AG04450 (cell line): Measurements from ENCODE around the gene GPR155. TPM values are rescaled to one million over a fixed set of nuclear protein-coding genes. Genes with fewer than 3 reads are reported as not detected.

Experiments
- CTCF ChIA-PET: fragments of 300-600, 350-600 bp; formaldehyde crosslinking; extraction: SDS; loops from one replicate; lab custom pipeline; 2022; ENCODE audit warnings: antibody characterized with exemption, inconsistent platforms; lab: Charles Lee
- POLR2A ChIA-PET: fragments of 350-600 bp; formaldehyde crosslinking; extraction: SDS; loops from one replicate; lab custom pipeline; 2021; ENCODE audit warnings: antibody characterized with exemption, inconsistent platforms; lab: Yijun Ruan, JAX
- DNase-seq: peaks from one replicate; pipeline ENCODE4 v3.0.0-alpha.2; 2011; ENCODE audit warnings: low read depth, low spot score
- H3K27ac ChIP-seq: one replicate; pipeline ENCODE4 v1.5.1; 2012; ENCODE audit warnings: low read depth, low read length, control low read depth
- H3K27me3 ChIP-seq: one replicate; pipeline ENCODE4 v1.6.0; 2012; ENCODE audit warnings: low read length; ENCODE audit not compliant: control insufficient read depth, insufficient read depth
- H3K4me3 ChIP-seq: 2 replicates; pipeline ENCODE4 v1.5.1; 2011; ENCODE audit warnings: mild to moderate bottlenecking, low read depth, low read length, control low read depth
- H3K9me3 ChIP-seq: 2 replicates; pipeline ENCODE4 v1.5.1; 2012; ENCODE audit warnings: low read length; ENCODE audit not compliant: control insufficient read depth, insufficient read depth
- CTCF ChIP-seq: IDR thresholded peaks from 2 replicates; pipeline ENCODE4 v1.5.1; 2011; ENCODE audit warnings: low read depth, low read length, control low read depth, inconsistent platforms
- polyA plus RNA-seq: library from polyadenylated mRNA; depleted of rRNA; stranded (reverse); fragments of >200 nt; gene quantifications from 2 replicates; pipeline ENCODE4 v1.2.3, GENCODE V29; 2011

GPR155 gene
- polyA plus RNA-seq, 1 experiment, result 5.4 TPM

- Histone ChIP-seq H3K27me3 (peaks cover 7% of the 10 kb centered on the region), H3K27ac (no peak overlapping the region), H3K9me3 (peaks cover 2% of the 10 kb centered on the region), H3K4me3 (no peak overlapping the region)
- POLR2A ChIA-PET, result no interaction called here
- DNase-seq, result no peak
- no peak for TF ChIP-seq CTCF
- CTCF ChIA-PET, result no interaction called here
Observed at GRCh38 chr2:174503161-174503809, 16.5 kb upstream of the GPR155 start.

- DNase-seq, result no peak
- CTCF ChIA-PET, result no interaction called here
- POLR2A ChIA-PET, result interaction anchor here (0.7 kb wide), 1 partner anchor 20 kb away, joined by 3 read pairs; no protein-coding TSS in a partner anchor
- Histone ChIP-seq H3K27ac (no peak overlapping the region), H3K27me3 (peaks cover 7% of the 10 kb centered on the region), H3K4me3 (no peak overlapping the region), H3K9me3 (no peaks in the 10 kb centered on the region; the same call in 1 of the 2 replicates)
- no peak for TF ChIP-seq CTCF
Observed at GRCh38 chr2:174499371-174499770, 12.5 kb upstream of the GPR155 start.

GRCh38 chr2:174495365-174496012 is 8.7 kb upstream of the GPR155 start:
- Histone ChIP-seq H3K27ac (no peak overlapping the region), H3K4me3 (no peak overlapping the region), H3K27me3 (peaks cover 3% of the 10 kb centered on the region), H3K9me3 (no peaks in the 10 kb centered on the region; the same call in 1 of the 2 replicates)
- CTCF ChIA-PET, result interaction anchor here (1.3 kb wide), 1 partner anchor 9 kb away, joined by 3 read pairs; the partner anchor contains the start of gene GPR155
- TF ChIP-seq CTCF, result no peak
- DNase-seq, result no peak
- POLR2A ChIA-PET, result no interaction called here

- peaks cover 4% of the 10 kb centered on the region for H3K27me3 ChIP-seq
- H3K4me3 ChIP-seq, result no peak overlapping the region
- no peak overlapping the region for H3K27ac ChIP-seq
- POLR2A ChIA-PET, result no interaction called here
- no peaks in the 10 kb centered on the region for H3K9me3 ChIP-seq
- DNase-seq, result no peak
- CTCF ChIA-PET, result interaction anchor here (0.6 to 0.7 kb wide), 2 partner anchors 57 to 112 kb away, joined by 3 read pairs; no protein-coding TSS in a partner anchor
- TF ChIP-seq CTCF, result no peak
Observed at GRCh38 chr2:174493549-174494331, 6.9 kb upstream of the GPR155 start.
